IMR-90 (cell line): ENCODE measurements around the gene TUFM.

Experiments
- BHLHE40 ChIP-seq: fragments of 150-350 bp; IDR thresholded peaks from 2 replicates; pipeline ENCODE4 v1.6.1; 2016; ENCODE audit warnings: mild to moderate bottlenecking, low read depth, low read length
- CTCF ChIP-seq: conservative IDR thresholded peaks from 2 replicates; pipeline ENCODE4 v1.5.1; 2012; ENCODE audit warnings: mild to moderate bottlenecking, low read depth, low read length, improper control_type of control experiment
- FOS ChIP-seq: fragments of 150-350 bp; IDR thresholded peaks from 2 replicates; pipeline ENCODE4 v1.6.1; 2016; ENCODE audit warnings: low read depth, low read length
- NFE2L2 ChIP-seq: fragments of 150-350 bp; IDR thresholded peaks from 2 replicates; pipeline ENCODE4 v1.6.1; 2016; ENCODE audit warnings: low read depth, mild to moderate bottlenecking, low read length
- POLR2A ChIP-seq: IDR thresholded peaks from 2 replicates; pipeline ENCODE4 v1.6.1; 2012; ENCODE audit warnings: mild to moderate bottlenecking, low read depth, low read length
- RCOR1 ChIP-seq: IDR thresholded peaks from 2 replicates; pipeline ENCODE4 v1.6.1; 2012; ENCODE audit warnings: mild to moderate bottlenecking, low read length, improper control_type of control experiment; ENCODE audit not compliant: insufficient replicate concordance
- RFX5 ChIP-seq: IDR thresholded peaks from 2 replicates; pipeline ENCODE4 v1.8.0; 2012; ENCODE audit warnings: low read depth, mild to moderate bottlenecking, low read length, moderate library complexity
- SMC3 ChIP-seq: fragments of 150-350 bp; IDR thresholded peaks from 2 replicates; pipeline ENCODE4 v1.6.1; 2016; ENCODE audit warnings: low read depth, mild to moderate bottlenecking, antibody characterized with exemption, low read length, moderate library complexity

- no peak for TF ChIP-seq FOS
- no peak for TF ChIP-seq CTCF
- TF ChIP-seq POLR2A: no peak
- no peak for TF ChIP-seq RCOR1
- no peak for TF ChIP-seq NFE2L2
- no peak for TF ChIP-seq SMC3
- TF ChIP-seq BHLHE40: no peak
- no peak for TF ChIP-seq RFX5
These were observed 40.8 kb upstream of the TUFM start for GRCh38 chr16:28886945-28887344.
